Testis (tissue), 3 donors: ENCODE results near the gene PSRC1. TPM values are rescaled to one million over a fixed set of nuclear protein-coding genes. Genes with fewer than 3 reads are reported as not detected.

Experiments used
- DNase-seq: peaks from one replicate; pipeline ENCODE4 v3.0.0-alpha.2; 2019
- H3K27ac ChIP-seq, 2 donors: fragments of 200-600 bp; sonication (generic); one replicate each; pipeline ENCODE4 v1.5.1; 2019
- H3K27me3 ChIP-seq: fragments of 200-600 bp; sonication (generic); one replicate; pipeline ENCODE4 v1.5.1; 2019
- H3K36me3 ChIP-seq: fragments of 200-600 bp; sonication (generic); one replicate; pipeline ENCODE4 v1.5.1; 2017; ENCODE audit warnings: low read depth; ENCODE audit errors: missing control alignments
- H3K4me1 ChIP-seq: fragments of 200-600 bp; sonication (generic); one replicate; pipeline ENCODE4 v1.5.1; 2019
- H3K4me3 ChIP-seq, 2 donors: fragments of 200-600 bp; sonication (generic); one replicate each; pipeline ENCODE4 v1.5.1; 2017 to 2019
- H3K9me3 ChIP-seq: fragments of 200-600 bp; sonication (generic); one replicate; pipeline ENCODE4 v1.5.1; 2017
- POLR2A ChIP-seq: fragments of 450-650 bp; IDR thresholded peaks from one replicate; pipeline ENCODE4 v1.6.1; 2017; ENCODE audit warnings: antibody characterized with exemption, mild to moderate bottlenecking, moderate library complexity
- WGBS, 2 donors: methylation state at CpG; one replicate each; pipeline ENCODE4 v1.1.5; 2018; 5-methylcytosine and 5-hydroxymethylcytosine counted together
- intact Hi-C: fragments of 100-400 bp; cut with DNase I; formaldehyde crosslinking; loops from one replicate; pipeline ENCODE4 v1.15.1; 2023; ENCODE audit warnings: low total_unique reads
- polyA plus RNA-seq: library from polyadenylated mRNA; stranded (reverse); fragments of 350-450 nt; fragmentation: Illumina TruSeq; extraction: RNeasy Lipid Tissue Mini Kit (QIAGEN cat#74804); gene quantifications from one replicate; pipeline ENCODE4 v1.2.3, GENCODE V29; 2014; ENCODE audit warnings: low read depth, low replicate concordance; ENCODE audit not compliant: insufficient read depth
- total RNA-seq, 2 donors: library from RNA; depleted of rRNA; stranded (reverse); fragments of >200 nt; gene quantifications; one replicate each; pipeline ENCODE4 v1.2.3, GENCODE V29; 2016
- TF ChIP-seq, protein P1 (sequence below), 3 experiments: fragments of 450-650 bp in 2 of 3; fragments of 200-600 bp in 1 of 3; sonication (generic) in 1 of 3; IDR thresholded peaks; one replicate each; pipeline ENCODE4 v1.5.1; 2016 to 2019; ENCODE audit warnings: antibody characterized with exemption in 3 of 3, mild to moderate bottlenecking in 2 of 3, moderate library complexity in 1 of 3

PSRC1 gene
- total and polyA plus RNA-seq, 3 donors from 2014 or later, result 24.0 to 48.9 (median 34.0) TPM

- no peaks in the 10 kb centered on the region for H3K36me3 ChIP-seq
- H3K27me3 ChIP-seq, result no peaks in the 10 kb centered on the region
- DNase-seq, result peak; percentile 71
- 43% methylated on average over 5 of the region's 5 CpGs for WGBS, 2 donors
- intact Hi-C loops, result loop anchor here (5.0 kb wide), 1 partner anchor 118 kb away; the partner anchor contains the start of gene SORT1
- TF ChIP-seq POLR2A, result no peak
- TF ChIP-seq, protein P1, sequence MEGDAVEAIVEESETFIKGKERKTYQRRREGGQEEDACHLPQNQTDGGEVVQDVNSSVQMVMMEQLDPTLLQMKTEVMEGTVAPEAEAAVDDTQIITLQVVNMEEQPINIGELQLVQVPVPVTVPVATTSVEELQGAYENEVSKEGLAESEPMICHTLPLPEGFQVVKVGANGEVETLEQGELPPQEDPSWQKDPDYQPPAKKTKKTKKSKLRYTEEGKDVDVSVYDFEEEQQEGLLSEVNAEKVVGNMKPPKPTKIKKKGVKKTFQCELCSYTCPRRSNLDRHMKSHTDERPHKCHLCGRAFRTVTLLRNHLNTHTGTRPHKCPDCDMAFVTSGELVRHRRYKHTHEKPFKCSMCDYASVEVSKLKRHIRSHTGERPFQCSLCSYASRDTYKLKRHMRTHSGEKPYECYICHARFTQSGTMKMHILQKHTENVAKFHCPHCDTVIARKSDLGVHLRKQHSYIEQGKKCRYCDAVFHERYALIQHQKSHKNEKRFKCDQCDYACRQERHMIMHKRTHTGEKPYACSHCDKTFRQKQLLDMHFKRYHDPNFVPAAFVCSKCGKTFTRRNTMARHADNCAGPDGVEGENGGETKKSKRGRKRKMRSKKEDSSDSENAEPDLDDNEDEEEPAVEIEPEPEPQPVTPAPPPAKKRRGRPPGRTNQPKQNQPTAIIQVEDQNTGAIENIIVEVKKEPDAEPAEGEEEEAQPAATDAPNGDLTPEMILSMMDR (IDR thresholded peaks at IDR 0.05), result no peak
- H3K27ac ChIP-seq, result peak overlapping the region; percentile 36 to 82
- H3K4me3 ChIP-seq, result no peak overlapping the region
- H3K9me3 ChIP-seq, result no peaks in the 10 kb centered on the region
- peaks cover 65% of the 10 kb centered on the region for H3K4me1 ChIP-seq
Measured at GRCh38 chr1:109279615-109280278, 3.2 kb downstream of the PSRC1 start.

GRCh38 chr1:109277434-109278204 is 5.3 kb downstream of the PSRC1 start:
- peak; percentile 94 for DNase-seq
- WGBS, 2 donors, result 66 to 74% methylated on average over 7 of the region's 7 CpGs
- intact Hi-C loops, result no loop called here
- TF ChIP-seq POLR2A, result no peak
- TF ChIP-seq, protein P1 (IDR thresholded peaks at IDR 0.05), result peak; percentile 84 to 95 (median 90)
- peak overlapping the region; percentile 28 to 87 for H3K27ac ChIP-seq
- H3K4me3 ChIP-seq, result no peak overlapping the region
- H3K36me3 ChIP-seq, result no peaks in the 10 kb centered on the region
- H3K27me3 ChIP-seq, result no peaks in the 10 kb centered on the region
- no peaks in the 10 kb centered on the region for H3K9me3 ChIP-seq
- peaks cover 73% of the 10 kb centered on the region for H3K4me1 ChIP-seq

DNA sequence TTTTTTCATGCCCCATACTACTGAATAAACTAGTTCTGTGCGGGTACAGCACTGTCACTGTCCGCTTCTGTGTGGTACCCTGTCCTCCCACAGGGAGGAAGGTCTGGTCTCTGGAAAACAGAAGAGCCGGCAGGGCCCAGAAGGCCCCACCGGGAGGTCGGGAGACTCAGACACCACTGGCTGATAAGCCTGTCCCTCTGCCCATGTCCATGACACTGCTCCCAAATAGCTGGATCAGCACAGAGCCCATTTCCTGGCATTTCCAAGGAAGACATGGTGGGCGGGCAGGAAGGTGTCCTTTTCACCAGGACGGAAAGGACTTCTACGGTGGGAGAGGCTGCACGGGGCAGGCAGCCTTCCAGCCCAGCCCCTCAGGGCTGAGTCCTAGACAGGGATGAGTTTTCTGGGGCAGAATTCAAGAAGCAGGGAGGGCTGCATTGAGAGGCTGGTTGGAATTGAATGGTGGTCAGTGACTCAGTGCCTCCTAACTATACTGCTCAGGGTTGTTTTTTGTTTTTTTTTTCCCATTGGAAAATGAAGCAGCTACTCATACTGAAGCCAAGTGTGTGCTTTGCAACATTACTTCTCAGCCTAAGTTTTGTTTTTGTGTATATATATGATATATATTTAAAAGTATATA is 7.1 kb downstream of the PSRC1 start:
- peak overlapping the region; percentile 87 to 95 for H3K27ac ChIP-seq
- H3K27me3 ChIP-seq, result no peaks in the 10 kb centered on the region
- no peak overlapping the region for H3K4me3 ChIP-seq
- TF ChIP-seq POLR2A, result no peak
- TF ChIP-seq, protein P1 (IDR thresholded peaks at IDR 0.05), result no peak
- no peak for DNase-seq
- WGBS, 2 donors, result 47 to 49% methylated on average over 9 of the region's 9 CpGs
- intact Hi-C loops, result no loop called here
- peaks cover 72% of the 10 kb centered on the region for H3K4me1 ChIP-seq
- H3K36me3 ChIP-seq, result no peaks in the 10 kb centered on the region
- H3K9me3 ChIP-seq, result no peaks in the 10 kb centered on the region

DNA sequence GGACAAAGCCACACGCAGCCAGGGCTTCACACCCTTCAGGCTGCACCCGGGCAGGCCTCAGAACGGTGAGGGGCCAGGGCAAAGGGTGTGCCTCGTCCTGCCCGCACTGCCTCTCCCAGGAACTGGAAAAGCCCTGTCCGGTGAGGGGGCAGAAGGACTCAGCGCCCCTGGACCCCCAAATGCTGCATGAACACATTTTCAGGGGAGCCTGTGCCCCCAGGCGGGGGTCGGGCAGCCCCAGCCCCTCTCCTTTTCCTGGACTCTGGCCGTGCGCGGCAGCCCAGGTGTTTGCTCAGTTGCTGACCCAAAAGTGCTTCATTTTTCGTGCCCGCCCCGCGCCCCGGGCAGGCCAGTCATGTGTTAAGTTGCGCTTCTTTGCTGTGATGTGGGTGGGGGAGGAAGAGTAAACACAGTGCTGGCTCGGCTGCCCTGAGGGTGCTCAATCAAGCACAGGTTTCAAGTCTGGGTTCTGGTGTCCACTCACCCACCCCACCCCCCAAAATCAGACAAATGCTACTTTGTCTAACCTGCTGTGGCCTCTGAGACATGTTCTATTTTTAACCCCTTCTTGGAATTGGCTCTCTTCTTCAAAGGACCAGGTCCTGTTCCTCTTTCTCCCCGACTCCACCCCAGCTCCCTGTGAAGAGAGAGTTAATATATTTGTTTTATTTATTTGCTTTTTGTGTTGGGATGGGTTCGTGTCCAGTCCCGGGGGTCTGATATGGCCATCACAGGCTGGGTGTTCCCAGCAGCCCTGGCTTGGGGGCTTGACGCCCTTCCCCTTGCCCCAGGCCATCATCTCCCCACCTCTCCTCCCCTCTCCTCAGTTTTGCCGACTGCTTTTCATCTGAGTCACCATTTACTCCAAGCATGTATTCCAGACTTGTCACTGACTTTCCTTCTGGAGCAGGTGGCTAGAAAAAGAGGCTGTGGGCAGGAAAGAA is 8.1 kb downstream of the PSRC1 start:
- no peak overlapping the region for H3K4me3 ChIP-seq
- peak; percentile 92 for DNase-seq
- intact Hi-C loops, result no loop called here
- WGBS, 2 donors, result 40 to 68% methylated on average over 24 of the region's 24 CpGs
- H3K27me3 ChIP-seq, result no peaks in the 10 kb centered on the region
- peaks cover 61% of the 10 kb centered on the region for H3K4me1 ChIP-seq
- no peaks in the 10 kb centered on the region for H3K9me3 ChIP-seq
- no peaks in the 10 kb centered on the region for H3K36me3 ChIP-seq
- peak overlapping the region; percentile 87 to 95 for H3K27ac ChIP-seq
- TF ChIP-seq POLR2A, result no peak
- TF ChIP-seq, protein P1 (IDR thresholded peaks at IDR 0.05), result no peak
